ENCODE measurements around the gene ABHD16B.
"Not testable (repeated sequence)": the region's sequence is repeated elsewhere in the genome, so short reads cannot be mapped to it uniquely, and the experiment has no call there.

Gene ABHD16B

DNA sequence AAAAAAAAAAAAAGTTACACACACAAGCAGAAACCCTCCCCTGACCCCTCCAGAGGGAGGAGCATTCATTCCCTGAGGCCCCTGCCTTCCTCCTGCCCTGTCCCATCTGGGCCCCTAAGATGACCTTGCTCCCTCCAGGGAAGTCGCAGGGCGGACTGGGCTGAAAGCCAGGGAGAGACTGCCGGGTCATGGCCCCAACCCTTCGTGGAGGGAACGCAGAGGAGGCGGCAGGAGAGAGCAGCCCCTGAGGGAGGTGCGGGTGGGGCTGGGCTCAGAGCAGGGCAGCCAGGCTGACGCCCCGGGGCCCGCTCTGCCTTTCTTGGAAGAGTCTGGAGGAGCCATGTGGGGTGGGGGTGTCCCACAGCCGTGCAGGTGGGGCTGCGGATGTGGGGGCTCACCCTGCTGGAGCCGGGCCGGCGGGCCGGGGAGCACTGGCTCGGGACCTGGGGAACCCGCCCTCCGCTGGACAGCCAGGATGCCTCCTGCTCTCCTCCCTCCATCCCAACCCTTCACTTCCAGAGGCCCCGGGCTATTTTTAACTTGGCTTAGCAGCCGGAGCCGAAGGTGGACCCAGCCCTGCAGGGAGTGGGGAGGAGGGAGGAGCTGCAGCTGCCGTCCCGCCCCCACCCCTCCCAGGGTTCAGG is 15.0 kb upstream of the ABHD16B start:
- peaks cover 13% of the 10 kb centered on the region for H3K4me1 Mint-ChIP-seq
- H3K27me3 Mint-ChIP-seq = peaks cover 24% of the 10 kb centered on the region
- no peaks in the 10 kb centered on the region for H3K9me3 Mint-ChIP-seq
- H3K4me3 Mint-ChIP-seq = no peak overlapping the region
- H3K36me3 Mint-ChIP-seq = no peaks in the 10 kb centered on the region
- H3K27ac Mint-ChIP-seq = peak overlapping the region; percentile 62

DNA sequence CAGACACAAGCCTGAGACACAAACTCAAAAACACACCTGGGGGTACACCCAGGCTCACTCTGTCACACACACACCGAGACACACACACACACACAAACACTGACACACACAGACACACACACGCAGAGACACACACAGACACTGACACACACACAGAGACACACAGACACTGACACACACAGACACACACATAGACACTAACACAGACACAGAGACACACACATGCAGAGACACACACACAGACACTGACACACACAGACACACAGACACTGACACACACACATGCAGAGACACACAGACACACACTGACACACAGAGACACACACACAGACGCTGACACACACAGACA is 14.4 kb upstream of the ABHD16B start:
- Mint-ChIP-seq H3K4me1 (peaks cover 13% of the 10 kb centered on the region), H3K27ac (no peak overlapping the region), H3K9me3 (no peaks in the 10 kb centered on the region), H3K36me3 (no peaks in the 10 kb centered on the region), H3K4me3 (no peak overlapping the region), H3K27me3 (peaks cover 24% of the 10 kb centered on the region)

DNA sequence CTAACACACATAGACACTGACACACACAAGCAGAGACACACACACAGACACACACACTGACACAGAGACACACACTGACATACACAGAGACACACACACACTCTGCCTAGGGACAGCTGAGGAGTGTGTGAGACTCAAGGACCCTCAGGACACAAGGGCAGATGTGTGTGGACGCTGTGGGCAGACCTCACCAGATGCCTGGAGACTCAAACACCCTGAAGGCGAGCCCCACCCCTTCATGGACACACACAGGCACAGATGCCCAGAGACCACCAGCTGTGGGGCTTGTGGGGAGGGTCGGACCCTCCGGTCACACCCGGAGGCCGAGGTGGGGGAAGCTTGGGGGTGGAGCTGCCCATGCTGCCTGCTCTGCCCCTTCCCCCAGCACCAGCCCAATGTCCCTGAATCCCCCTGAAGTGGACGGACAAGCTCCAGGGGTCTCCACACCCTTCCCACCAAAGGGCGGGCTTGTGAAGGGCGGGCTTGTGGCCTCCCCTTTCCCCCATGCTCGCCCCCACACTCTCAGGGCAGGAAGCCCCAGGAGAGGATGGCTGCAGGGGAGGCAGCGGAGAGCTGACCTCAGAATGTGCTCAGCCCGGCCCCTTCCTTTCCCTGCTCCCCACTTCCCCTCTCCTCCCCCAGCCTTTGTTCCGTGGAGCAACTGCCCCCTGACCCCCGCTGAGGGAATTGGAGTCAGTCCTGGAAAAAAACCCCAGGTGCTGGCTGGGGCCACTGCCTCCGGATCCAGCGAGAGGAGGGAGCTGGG is 13.9 kb upstream of the ABHD16B start:
- Mint-ChIP-seq H3K27ac (no peak overlapping the region), H3K27me3 (peaks cover 23% of the 10 kb centered on the region), H3K9me3 (no peaks in the 10 kb centered on the region), H3K4me3 (no peak overlapping the region), H3K4me1 (peaks cover 13% of the 10 kb centered on the region), H3K36me3 (no peaks in the 10 kb centered on the region)

DNA sequence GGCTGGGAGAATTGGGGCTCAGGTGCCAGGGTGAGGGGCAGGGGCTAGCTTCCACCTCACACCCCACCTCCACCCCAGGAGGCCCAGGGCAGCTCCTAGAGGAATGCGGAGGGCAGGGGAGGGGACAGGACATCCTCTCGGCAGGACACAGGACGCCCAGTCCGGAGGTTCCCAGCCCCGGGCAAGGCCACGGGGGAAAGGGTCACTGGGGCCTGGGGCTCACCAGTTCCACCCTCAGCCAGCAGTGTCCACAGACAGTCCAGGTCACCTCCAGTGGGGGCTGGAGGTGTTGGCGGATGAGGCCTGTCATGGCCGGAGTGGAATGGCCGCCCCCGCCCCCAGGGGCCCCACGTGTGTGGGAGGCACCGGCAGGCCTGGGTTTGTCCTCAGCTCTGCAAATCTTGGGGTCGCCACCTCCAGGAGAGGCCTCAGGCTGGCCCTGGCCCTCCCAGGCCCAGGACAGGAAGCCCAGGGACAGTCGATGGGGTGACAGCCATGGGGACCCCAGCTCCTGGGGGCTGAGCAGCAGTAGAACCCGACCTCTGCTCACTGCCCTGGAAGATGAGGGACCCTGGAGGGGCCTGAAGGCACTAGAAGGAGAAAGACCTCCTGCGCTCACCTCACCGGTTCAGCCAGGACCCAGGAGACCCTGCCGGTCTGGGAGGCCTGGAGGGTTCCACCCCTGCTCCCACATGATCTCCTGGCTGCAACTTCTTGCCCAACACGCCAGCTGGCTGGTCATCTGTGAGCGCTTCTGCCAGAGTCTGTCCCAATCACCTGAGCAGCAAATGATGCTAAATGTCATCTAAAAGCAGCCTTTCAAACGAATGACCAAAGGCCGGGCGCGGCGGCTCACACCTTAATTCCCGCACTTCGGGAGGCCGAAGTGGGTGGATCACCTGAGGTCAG is 13.0 kb upstream of the ABHD16B start:
- Mint-ChIP-seq H3K36me3 (no peaks in the 10 kb centered on the region), H3K27ac (no peak overlapping the region), H3K27me3 (peaks cover 22% of the 10 kb centered on the region), H3K4me3 (no peak overlapping the region), H3K4me1 (peaks cover 13% of the 10 kb centered on the region), H3K9me3 (no peaks in the 10 kb centered on the region)

DNA sequence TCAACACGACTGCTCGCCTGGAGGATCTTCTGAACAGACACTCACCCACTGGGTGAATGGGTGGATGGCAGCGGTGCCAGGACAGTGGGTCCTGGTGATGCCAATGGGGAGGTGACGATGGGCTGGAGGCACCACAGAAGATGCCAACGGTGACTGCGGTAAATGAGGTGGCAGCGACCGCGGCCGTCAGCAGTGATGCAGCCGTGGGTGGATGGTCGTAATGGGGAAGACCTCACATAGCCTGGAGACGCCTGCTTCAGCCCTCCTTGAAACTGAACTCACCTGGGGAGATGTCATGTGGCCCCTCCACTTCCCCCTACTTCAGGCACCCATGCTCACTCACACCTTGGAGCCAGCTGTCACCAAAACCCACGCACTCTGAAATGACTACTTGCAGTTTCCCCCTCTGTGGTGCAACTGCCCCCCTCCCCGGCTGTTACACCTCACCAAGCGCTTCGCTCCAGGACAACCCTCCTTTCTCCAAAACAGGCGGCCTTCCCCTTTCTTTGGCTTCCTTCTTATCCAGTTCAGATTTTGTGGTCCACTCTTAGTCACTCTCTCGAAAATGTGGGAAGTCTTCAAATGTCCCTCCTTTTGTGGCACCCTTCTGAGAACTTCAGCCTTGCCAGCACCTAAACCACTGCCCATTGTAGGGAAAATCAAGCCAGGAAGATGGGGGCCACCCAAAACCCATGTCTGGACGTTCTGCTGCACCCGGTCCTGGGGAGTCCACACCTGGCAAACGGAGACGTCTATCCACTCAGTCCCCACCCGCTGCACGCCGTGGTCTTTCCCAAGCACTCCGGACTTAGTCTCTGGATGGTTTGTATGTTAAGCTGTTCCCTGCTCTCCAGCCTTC is 10.4 kb upstream of the ABHD16B start:
- H3K9me3 Mint-ChIP-seq = no peaks in the 10 kb centered on the region

DNA sequence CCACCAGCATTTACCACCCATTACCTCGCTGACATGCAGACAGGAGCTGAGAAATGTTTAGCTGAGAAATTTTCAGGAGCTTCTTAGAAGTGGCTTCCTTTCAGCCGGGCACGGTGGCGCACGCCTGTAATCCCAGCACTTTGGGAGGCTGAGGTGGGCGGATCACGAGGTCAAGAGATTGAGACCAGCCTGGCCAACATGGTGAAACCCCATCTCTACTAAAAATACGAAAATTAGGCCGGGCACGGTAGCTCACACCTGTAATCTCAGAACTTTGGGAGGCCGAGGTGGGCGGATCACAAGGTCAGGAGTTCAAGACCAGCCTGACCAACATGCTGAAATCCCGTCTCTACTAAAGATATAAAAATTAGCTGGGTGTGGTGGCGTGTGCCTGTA is 9.8 kb upstream of the ABHD16B start:
- H3K27ac Mint-ChIP-seq, H3K4me3 Mint-ChIP-seq: not testable (repeated sequence)

More for the DNA sequence above, 10.4 kb upstream of the ABHD16B start:
- Mint-ChIP-seq H3K4me3 (no peak overlapping the region), H3K27ac (peak overlapping the region; percentile 21), H3K36me3 (no peaks in the 10 kb centered on the region), H3K27me3 (peaks cover 11% of the 10 kb centered on the region), H3K4me1 (peaks cover 8% of the 10 kb centered on the region)

DNA sequence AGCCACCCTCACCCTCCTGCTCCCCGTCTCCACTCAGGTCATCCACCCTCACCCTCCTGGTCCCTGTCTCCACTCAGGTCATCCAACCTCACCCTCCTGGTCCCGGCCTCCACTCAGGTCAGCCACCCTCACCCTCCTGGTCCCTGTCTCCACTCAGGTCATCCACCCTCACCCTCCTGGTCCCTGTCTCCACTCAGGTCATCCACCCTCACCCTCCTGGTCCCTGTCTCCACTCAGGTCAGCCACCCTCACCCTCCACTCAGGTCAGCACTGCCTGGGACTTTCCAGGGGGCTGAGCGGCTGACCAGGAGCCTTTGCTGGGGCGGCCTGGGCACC is 7.6 kb upstream of the ABHD16B start:
- H3K36me3 Mint-ChIP-seq, H3K9me3 Mint-ChIP-seq, H3K27me3 Mint-ChIP-seq, H3K4me3 Mint-ChIP-seq, H3K27ac Mint-ChIP-seq: not testable (repeated sequence)
- peaks cover 28% of the 10 kb centered on the region for H3K4me1 Mint-ChIP-seq

More for the DNA sequence above, 9.8 kb upstream of the ABHD16B start:
- H3K4me1 Mint-ChIP-seq, H3K9me3 Mint-ChIP-seq, H3K27me3 Mint-ChIP-seq, H3K36me3 Mint-ChIP-seq: not testable (repeated sequence)

DNA sequence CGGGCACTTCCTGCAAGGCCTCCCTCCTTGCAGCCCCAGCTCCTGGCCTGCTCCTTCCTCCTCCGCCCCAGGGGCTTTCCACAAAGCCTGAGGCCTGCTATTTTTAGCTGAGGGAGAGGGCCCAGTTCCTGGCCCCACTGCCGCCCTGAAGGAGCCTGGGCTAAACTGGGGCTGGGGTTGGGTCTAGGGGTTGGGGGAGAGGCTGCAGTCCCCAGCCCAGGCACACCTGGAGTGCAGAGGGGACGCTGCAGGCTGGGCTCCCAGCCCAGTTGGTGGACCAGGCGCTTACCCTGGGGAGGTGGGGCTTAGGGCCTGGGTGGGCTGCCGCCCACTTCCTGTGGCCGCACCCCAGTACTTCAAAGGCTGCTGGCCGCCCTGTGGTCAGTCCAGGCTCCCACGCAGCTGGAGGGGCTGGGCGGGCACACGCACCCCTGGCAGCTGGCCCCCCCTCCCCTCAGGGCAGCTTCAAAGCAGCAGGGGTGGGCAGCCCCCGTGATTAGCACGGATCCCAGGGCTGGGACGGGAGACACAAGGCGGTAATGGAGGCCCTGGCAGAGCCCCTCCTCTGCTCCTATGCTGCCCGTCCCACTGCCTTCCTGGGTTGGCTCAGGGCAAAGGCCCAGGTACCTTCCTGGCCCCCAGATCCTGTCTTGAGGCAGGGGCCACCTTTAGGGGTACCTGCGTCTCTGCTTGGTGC is 7.1 kb upstream of the ABHD16B start:
- H3K4me1 Mint-ChIP-seq = peaks cover 34% of the 10 kb centered on the region
- no peak overlapping the region for H3K4me3 Mint-ChIP-seq
- H3K9me3 Mint-ChIP-seq = no peaks in the 10 kb centered on the region
- no peak overlapping the region for H3K27ac Mint-ChIP-seq
- H3K27me3 Mint-ChIP-seq = peaks cover 10% of the 10 kb centered on the region
- H3K36me3 Mint-ChIP-seq = no peaks in the 10 kb centered on the region

DNA sequence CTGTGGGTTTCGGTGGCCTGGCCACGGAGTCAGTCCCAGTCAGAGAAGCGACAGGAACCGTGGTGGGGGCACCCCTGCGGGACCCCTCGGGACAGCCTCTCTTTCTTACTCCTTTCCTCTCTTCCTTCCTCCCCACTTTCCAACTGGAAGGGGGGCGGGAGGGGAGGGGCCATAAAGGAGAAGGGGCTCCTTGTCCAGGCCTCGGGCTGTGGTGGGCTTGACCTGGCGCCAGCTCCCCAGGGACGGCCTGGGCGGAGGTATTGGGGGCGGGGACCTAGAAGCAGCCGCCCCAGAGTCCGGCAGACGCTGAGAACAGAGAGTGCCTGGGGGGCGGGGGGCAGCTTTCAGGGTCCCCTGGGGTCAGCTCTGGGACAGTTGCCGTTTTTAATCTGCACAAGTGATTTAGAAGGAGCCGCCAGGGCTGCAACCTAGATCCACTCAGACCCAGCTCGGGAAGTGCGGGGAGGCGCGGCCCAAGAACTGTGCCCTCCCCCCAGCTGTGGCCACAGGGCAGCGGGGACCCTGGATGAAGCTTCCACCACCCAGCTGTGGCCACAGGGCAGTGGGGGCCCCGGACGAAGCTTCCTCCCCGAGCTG is 6.4 kb upstream of the ABHD16B start:
- Mint-ChIP-seq H3K27ac (no peak overlapping the region), H3K4me1 (peaks cover 37% of the 10 kb centered on the region), H3K9me3 (no peaks in the 10 kb centered on the region), H3K27me3 (peaks cover 10% of the 10 kb centered on the region), H3K4me3 (no peak overlapping the region), H3K36me3 (no peaks in the 10 kb centered on the region)

DNA sequence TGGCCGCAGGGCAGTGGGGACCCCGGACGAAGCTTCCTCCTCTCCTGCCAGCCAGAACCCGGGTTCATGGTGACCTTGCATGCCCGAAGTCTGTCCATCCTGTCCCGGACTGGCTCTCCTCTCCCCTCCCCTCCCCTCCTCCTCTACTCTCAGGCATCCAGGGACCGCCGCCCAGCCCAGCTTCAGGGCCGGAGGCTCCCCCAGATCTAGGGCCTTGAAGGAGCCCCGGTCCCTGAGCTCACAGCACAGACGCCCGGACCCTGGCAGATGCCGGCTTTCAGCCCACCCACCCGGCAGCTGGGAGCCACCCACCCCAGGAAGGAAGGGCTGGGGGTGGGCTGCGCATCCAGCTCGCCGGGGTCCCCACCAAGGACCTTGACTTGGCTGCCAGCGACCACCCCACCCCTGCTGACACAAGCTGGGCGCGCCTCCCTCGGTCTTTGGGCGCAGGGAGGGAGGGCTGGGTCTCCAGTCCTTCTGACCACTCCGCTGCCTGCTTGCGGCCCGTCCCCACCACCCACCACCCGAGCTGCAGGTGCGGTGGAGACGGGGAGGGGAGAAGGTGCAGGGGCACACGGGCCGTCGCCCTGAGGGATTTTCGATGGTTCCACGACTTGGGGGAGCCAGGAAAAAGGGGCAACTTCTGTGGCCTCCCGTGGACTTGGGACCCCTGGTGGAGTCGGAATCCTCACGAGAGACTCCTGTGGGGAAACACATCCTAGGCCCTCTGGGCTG is 5.8 kb upstream of the ABHD16B start:
- H3K27ac Mint-ChIP-seq = no peak overlapping the region
- peaks cover 36% of the 10 kb centered on the region for H3K4me1 Mint-ChIP-seq

DNA sequence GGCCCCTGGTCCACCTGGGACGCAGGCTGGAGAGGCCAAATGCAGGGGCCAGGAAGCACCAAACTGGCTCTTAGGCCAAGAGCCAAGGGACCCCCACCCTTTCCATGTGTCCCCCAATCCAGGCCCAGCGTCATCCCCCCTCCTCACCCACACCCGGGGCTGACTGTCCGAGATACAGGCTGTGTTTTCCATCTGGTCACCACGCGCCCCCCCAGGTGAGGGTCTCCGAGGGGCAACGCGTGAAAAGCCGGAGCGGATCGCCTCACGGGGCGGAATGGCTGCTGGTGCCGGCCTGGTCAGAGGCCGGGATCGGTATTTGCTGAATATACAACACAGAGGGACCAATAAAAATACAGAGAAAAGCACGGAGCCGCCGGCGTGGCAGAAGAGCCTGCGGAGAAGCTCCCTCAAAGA is 5.2 kb upstream of the ABHD16B start:
- Mint-ChIP-seq H3K4me1 (peaks cover 30% of the 10 kb centered on the region), H3K27me3 (peaks cover 3% of the 10 kb centered on the region), H3K27ac (no peak overlapping the region), H3K9me3 (no peaks in the 10 kb centered on the region), H3K36me3 (no peaks in the 10 kb centered on the region), H3K4me3 (no peak overlapping the region)

More for the DNA sequence above, 5.8 kb upstream of the ABHD16B start:
- Mint-ChIP-seq H3K9me3 (no peaks in the 10 kb centered on the region), H3K4me3 (no peak overlapping the region), H3K27me3 (peaks cover 9% of the 10 kb centered on the region), H3K36me3 (no peaks in the 10 kb centered on the region)

DNA sequence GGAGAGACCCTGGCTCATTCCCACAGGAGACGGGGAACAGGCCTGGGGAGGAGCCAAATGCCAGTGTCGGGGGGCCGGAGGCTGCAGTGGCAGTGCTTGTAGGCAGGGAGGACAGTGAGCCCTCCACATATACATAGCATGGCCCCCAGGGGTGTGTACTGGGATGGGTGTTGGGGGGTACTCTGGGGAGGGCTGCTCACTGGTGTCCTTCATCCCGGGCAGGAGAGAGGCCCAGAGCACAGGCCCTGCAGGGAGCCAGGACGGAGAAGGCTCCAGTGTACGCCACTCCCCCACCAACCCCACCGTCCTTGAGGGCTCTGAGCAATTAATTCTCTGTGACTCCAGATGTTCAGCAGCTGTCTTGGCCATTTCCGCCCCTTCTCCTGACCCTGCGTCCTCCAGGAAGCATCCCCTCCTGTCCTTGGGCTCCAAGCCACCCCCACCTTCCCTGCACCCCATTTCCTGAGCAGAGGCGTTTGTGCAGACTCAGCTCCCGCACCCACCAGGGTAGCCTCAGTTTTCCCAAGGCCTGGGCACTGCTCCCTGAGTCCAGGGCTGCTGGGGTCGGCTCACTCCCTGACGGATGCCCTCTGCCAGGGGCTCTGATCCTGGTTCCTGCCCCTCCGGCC is 3.4 kb upstream of the ABHD16B start:
- no peaks in the 10 kb centered on the region for H3K36me3 Mint-ChIP-seq
- no peak overlapping the region for H3K27ac Mint-ChIP-seq
- H3K4me3 Mint-ChIP-seq = no peak overlapping the region
- peaks cover 29% of the 10 kb centered on the region for H3K4me1 Mint-ChIP-seq
- H3K9me3 Mint-ChIP-seq = no peaks in the 10 kb centered on the region
- no peaks in the 10 kb centered on the region for H3K27me3 Mint-ChIP-seq

DNA sequence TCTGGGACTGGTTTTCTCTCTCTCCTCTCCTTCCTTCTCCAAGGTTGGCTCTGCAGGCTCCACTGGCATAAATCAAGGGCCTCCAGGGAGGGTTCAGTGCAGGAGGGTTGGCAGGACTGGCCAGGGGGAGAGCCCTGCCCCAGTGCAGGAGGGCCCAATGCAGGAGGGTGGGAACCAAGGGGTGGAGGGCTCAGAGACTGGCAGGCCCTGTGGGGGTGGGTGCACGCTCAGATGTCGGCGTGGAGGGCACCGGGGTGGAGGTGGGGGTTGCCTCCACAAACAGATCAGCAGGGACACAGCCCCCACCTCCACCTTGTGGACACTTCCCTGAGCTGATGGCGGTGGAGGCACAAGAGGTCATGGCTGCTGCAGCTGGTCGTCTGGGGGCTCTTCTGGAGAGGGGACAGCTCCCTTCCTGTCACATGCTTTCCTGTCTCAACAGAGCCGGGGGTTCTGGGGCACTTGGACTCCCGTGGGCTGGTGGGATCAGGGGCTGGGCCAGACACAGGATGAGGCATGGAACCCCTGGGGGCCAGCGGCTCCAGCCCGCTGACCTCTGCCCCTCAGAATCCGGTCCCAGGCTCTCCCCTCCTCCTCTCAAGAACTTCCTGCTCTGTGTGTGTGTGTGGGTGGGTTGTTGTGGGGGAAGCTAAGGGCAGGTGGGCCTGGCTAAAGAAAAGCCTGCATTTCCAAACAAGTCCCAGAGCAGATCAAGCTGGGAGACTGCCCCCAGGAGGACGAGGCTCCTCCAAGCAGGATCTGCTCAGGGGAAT is 2.7 kb upstream of the ABHD16B start:
- no peaks in the 10 kb centered on the region for H3K9me3 Mint-ChIP-seq
- peak overlapping the region; percentile 80 for H3K27ac Mint-ChIP-seq
- no peaks in the 10 kb centered on the region for H3K27me3 Mint-ChIP-seq
- H3K4me3 Mint-ChIP-seq = peak overlapping the region; percentile 30
- H3K36me3 Mint-ChIP-seq = peaks cover under 1% of the 10 kb centered on the region
- peaks cover 35% of the 10 kb centered on the region for H3K4me1 Mint-ChIP-seq
